HG03442 (cell line): ENCODE data around the gene LAX1.

Experiments
- ATAC-seq: cut with Tn5 transposase; IDR thresholded peaks from one replicate; pipeline ENCODE4 v1.9.1; 2021; ENCODE audit warnings: mild to moderate bottlenecking, moderate library complexity; ENCODE audit not compliant: unreplicated experiment

The LAX1 gene

GRCh38 chr1:203799971-203800370, 35.0 kb downstream of the LAX1 start:
- no peak for ATAC-seq

- no peak for ATAC-seq
These were observed 40.7 kb downstream of the LAX1 start for GRCh38 chr1:203805689-203806088.

GRCh38 chr1:203807196-203807595, 42.2 kb downstream of the LAX1 start:
- ATAC-seq = no peak

GRCh38 chr1:203813581-203814341, 48.8 kb downstream of the LAX1 start:
- no peak for ATAC-seq

DNA sequence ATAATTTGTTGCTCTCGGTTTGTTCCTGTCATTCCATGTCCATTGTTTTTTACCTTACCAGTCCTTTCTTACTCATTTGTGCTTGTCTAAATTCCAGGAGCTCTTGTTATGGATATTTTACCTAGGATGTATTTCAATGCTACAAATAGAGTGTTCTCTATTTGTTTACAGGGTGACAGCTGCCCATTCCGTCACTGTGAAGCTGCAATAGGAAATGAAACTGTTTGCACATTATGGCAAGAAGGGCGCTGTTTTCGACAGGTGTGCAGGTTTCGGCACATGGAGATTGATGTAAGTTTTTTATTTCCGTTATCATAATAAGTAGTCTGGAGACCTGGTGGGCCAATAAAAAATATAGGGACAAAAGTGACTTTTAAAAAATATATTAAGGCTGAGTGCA, 53.4 kb downstream of the LAX1 start:
- no peak for ATAC-seq

DNA sequence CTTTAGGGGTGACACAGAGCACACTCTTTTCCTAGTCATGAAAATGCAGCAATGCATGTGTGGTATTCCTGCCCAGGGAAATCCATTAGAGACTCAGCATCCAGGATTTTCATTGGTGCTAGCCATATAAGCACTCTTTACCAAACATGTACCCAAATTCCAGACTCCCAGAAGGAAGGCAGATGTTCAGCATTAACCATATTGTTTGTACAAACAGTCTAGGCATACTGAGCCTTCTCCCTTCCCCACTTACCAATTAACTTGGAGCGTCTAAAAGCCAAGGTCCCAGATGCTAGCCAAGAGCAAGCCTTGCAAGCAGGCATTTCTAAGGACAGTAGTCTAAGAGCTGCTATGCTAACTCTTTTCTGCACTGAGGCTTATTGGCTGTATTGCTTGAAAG, 58.3 kb downstream of the LAX1 start:
- ATAC-seq = no peak
